DND-41 (cell line): ENCODE measurements around the gene SEM1.

Experiments used
- ATAC-seq: fragments of 200-7000 bp; cut with Tn5 transposase; 3 replicates; pipeline ENCODE4 v1.9.1; 2021; ENCODE audit warnings: low read depth; ENCODE audit not compliant: insufficient read depth
- DNase-seq: peaks from one replicate; pipeline ENCODE4 v3.0.0-alpha.2; 2020
- H2AFZ ChIP-seq: 2 replicates; pipeline ENCODE4 v1.6.0; 2012; ENCODE audit warnings: low read depth, low read length
- H3K27ac ChIP-seq: 2 replicates; pipeline ENCODE4 v1.5.1; 2012; ENCODE audit warnings: low read length, inconsistent platforms
- H3K27me3 ChIP-seq: fragments of 200-600 bp; sonication (generic); 2 replicates; pipeline ENCODE4 v1.6.0; 2012; ENCODE audit warnings: low read length, mild to moderate bottlenecking, inconsistent platforms; ENCODE audit not compliant: insufficient read depth, poor library complexity
- H3K36me3 ChIP-seq: 2 replicates; pipeline ENCODE4 v1.5.1; 2012; ENCODE audit warnings: low read length, inconsistent platforms; ENCODE audit not compliant: insufficient read depth
- H3K4me1 ChIP-seq: 2 replicates; pipeline ENCODE4 v1.5.1; 2012; ENCODE audit warnings: mild to moderate bottlenecking, low read length; ENCODE audit not compliant: insufficient read depth
- H3K4me2 ChIP-seq: 2 replicates; pipeline ENCODE4 v1.6.0; 2012; ENCODE audit warnings: mild to moderate bottlenecking, moderate library complexity, low read length, inconsistent platforms; ENCODE audit not compliant: insufficient read depth
- H3K4me3 ChIP-seq, 2 experiments: fragments of 200-600 bp in 1 of 2; shearing (Covaris generic) in 1 of 2; 2 replicates each; pipeline ENCODE4 v1.5.1; 2012 to 2016; ENCODE audit warnings: inconsistent platforms in 2 of 2, low read length in 2 of 2, mild to moderate bottlenecking in 2 of 2, low read depth in 1 of 2, moderate library complexity in 1 of 2
- H3K79me2 ChIP-seq: 2 replicates; pipeline ENCODE4 v1.6.0; 2012; ENCODE audit warnings: low read length, inconsistent platforms; ENCODE audit not compliant: insufficient read depth
- H3K9ac ChIP-seq: 2 replicates; pipeline ENCODE4 v1.6.0; 2012; ENCODE audit warnings: low read depth, mild to moderate bottlenecking, inconsistent platforms, low read length, moderate library complexity
- H3K9me3 ChIP-seq: 2 replicates; pipeline ENCODE4 v1.5.1; 2012; ENCODE audit warnings: low read length, moderate library complexity, mild to moderate bottlenecking, inconsistent platforms; ENCODE audit not compliant: insufficient read depth, severe bottlenecking
- H4K20me1 ChIP-seq: 2 replicates; pipeline ENCODE4 v1.6.0; 2012; ENCODE audit warnings: low read length; ENCODE audit not compliant: insufficient read depth
- EZH2 ChIP-seq: IDR thresholded peaks from 3 replicates; pipeline ENCODE4 v1.6.1; 2012; ENCODE audit warnings: borderline replicate concordance, low read depth, mild to moderate bottlenecking, moderate library complexity, low read length, inconsistent platforms; ENCODE audit not compliant: severe bottlenecking
- TF ChIP-seq, protein P1 (sequence below): IDR thresholded peaks from 2 replicates; pipeline ENCODE4 v1.5.1; 2012; ENCODE audit warnings: borderline replicate concordance, low read length, moderate library complexity, mild to moderate bottlenecking; ENCODE audit not compliant: poor library complexity, severe bottlenecking; ENCODE audit errors: extremely low read depth

Gene SEM1

GRCh38 chr7:96739609-96740008, 30.0 kb upstream of the SEM1 start:
- H3K4me3 ChIP-seq = no peak overlapping the region
- H3K4me1 ChIP-seq = no peaks in the 10 kb centered on the region
- TF ChIP-seq EZH2 = no peak
- TF ChIP-seq, protein P1, sequence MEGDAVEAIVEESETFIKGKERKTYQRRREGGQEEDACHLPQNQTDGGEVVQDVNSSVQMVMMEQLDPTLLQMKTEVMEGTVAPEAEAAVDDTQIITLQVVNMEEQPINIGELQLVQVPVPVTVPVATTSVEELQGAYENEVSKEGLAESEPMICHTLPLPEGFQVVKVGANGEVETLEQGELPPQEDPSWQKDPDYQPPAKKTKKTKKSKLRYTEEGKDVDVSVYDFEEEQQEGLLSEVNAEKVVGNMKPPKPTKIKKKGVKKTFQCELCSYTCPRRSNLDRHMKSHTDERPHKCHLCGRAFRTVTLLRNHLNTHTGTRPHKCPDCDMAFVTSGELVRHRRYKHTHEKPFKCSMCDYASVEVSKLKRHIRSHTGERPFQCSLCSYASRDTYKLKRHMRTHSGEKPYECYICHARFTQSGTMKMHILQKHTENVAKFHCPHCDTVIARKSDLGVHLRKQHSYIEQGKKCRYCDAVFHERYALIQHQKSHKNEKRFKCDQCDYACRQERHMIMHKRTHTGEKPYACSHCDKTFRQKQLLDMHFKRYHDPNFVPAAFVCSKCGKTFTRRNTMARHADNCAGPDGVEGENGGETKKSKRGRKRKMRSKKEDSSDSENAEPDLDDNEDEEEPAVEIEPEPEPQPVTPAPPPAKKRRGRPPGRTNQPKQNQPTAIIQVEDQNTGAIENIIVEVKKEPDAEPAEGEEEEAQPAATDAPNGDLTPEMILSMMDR = no peak
- no peaks in the 10 kb centered on the region for H3K79me2 ChIP-seq
- no peaks in the 10 kb centered on the region for H4K20me1 ChIP-seq
- H3K9ac ChIP-seq = no peak overlapping the region
- H3K9me3 ChIP-seq = no peaks in the 10 kb centered on the region
- no peak overlapping the region for H3K27ac ChIP-seq
- H3K27me3 ChIP-seq = no peaks in the 10 kb centered on the region
- no peaks in the 10 kb centered on the region for H3K36me3 ChIP-seq
- DNase-seq (no peak), ATAC-seq (no peak)
- no peak overlapping the region for H3K4me2 ChIP-seq
- no peak overlapping the region for H2AFZ ChIP-seq

DNA sequence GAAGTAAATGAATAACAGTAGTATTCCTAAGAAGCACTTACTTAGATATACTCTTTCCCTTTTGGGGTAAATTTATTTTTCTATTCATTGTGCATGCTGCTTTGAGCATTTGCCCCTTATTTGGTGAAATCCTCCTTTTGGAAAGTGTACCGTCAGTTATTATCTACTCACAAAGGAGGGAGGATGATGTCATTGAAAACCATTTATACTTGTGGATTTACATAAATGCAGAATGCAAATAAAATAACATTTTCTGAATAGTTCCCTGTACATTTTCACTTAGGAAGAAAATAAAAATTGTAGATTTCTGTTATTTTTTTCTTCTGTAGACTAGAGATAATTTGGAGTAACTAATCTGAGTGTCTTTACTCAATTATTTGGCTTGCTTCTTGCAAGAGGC, 29.5 kb upstream of the SEM1 start:
- Histone ChIP-seq H3K9me3 (no peaks in the 10 kb centered on the region), H2AFZ (no peak overlapping the region), H3K27me3 (no peaks in the 10 kb centered on the region), H4K20me1 (no peaks in the 10 kb centered on the region), H3K9ac (no peak overlapping the region), H3K4me3 (no peak overlapping the region), H3K36me3 (no peaks in the 10 kb centered on the region), H3K4me1 (no peaks in the 10 kb centered on the region), H3K4me2 (no peak overlapping the region), H3K27ac (no peak overlapping the region), H3K79me2 (no peaks in the 10 kb centered on the region)
- TF ChIP-seq EZH2 = no peak
- TF ChIP-seq, protein P1 = no peak
- DNase-seq (no peak), ATAC-seq (no peak)

DNA sequence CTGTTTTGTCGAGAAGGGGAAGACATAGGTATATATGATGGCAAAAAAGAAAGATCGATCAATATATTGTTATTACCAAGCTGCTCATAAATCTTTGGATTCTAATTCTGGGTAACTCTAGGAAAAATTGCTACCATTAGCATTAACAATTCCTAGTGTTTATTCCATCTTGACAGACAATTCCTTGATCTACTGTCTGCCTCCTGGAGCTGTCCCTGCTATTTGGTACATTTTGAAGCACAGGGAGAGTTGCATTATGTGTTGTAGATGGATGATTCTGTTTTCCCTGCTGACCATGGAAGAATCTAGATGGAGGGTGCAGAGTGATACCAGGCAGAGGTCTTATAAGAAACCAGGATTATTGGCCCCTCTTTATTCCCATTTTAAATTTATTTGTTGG, 29.1 kb upstream of the SEM1 start:
- Histone ChIP-seq H3K4me3 (no peak overlapping the region), H3K9me3 (no peaks in the 10 kb centered on the region), H3K4me1 (no peaks in the 10 kb centered on the region), H3K79me2 (no peaks in the 10 kb centered on the region), H3K36me3 (no peaks in the 10 kb centered on the region), H3K27me3 (no peaks in the 10 kb centered on the region), H2AFZ (no peak overlapping the region), H4K20me1 (no peaks in the 10 kb centered on the region), H3K27ac (no peak overlapping the region), H3K9ac (no peak overlapping the region), H3K4me2 (no peak overlapping the region)
- TF ChIP-seq EZH2 = no peak
- TF ChIP-seq, protein P1 = no peak
- ATAC-seq (no peak), DNase-seq (no peak)

GRCh38 chr7:96737545-96738050, 28.0 kb upstream of the SEM1 start:
- Histone ChIP-seq H3K27me3 (no peaks in the 10 kb centered on the region), H3K36me3 (no peaks in the 10 kb centered on the region), H3K4me2 (no peak overlapping the region), H2AFZ (no peak overlapping the region), H3K4me3 (no peak overlapping the region), H3K9me3 (no peaks in the 10 kb centered on the region), H3K4me1 (no peaks in the 10 kb centered on the region), H3K9ac (no peak overlapping the region), H3K79me2 (no peaks in the 10 kb centered on the region), H4K20me1 (no peaks in the 10 kb centered on the region), H3K27ac (no peak overlapping the region)
- DNase-seq (no peak), ATAC-seq (no peak)
- TF ChIP-seq EZH2 = no peak
- TF ChIP-seq, protein P1 = no peak
